Measurements from ENCODE around the gene LGSN.
"Not testable (repeated sequence)": the region's sequence is repeated elsewhere in the genome, so short reads cannot be mapped to it uniquely, and the experiment has no call there.

The LGSN gene, protein sequence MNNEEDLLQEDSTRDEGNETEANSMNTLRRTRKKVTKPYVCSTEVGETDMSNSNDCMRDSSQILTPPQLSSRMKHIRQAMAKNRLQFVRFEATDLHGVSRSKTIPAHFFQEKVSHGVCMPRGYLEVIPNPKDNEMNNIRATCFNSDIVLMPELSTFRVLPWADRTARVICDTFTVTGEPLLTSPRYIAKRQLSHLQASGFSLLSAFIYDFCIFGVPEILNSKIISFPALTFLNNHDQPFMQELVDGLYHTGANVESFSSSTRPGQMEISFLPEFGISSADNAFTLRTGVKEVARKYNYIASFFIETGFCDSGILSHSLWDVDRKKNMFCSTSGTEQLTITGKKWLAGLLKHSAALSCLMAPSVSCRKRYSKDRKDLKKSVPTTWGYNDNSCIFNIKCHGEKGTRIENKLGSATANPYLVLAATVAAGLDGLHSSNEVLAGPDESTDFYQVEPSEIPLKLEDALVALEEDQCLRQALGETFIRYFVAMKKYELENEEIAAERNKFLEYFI

DNA sequence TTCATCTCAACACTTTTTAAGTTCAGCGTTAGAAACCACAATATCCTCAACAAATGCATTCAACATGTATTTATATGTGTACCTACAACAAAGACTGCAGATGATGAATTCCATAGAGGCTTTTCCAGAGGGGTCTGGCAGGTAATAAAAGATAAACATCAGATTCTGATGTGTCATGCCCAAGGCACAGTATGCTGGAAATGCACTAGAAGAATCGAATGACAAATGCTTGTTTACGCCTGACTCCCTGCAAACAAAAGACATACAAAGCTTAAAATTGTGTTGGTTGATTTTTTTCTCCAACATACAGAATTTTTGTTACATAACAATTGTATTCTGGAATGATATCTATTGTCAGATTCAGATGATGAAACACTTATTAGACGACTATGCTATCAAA is at the start of gene LGSN:
TSS of gene LGSN (minus strand) at position 45 of the 400 bp plus-strand sequence. CDS start at position 5, 40 bp downstream.
- no peak within 1 kb of the TSS for H2AFZ ChIP-seq (ENCODE audit: low read depth, low read length)
- H3K4me3 ChIP-seq (ENCODE audit: low read length) = no peak within 1 kb of the TSS
- TF ChIP-seq, protein P1, sequence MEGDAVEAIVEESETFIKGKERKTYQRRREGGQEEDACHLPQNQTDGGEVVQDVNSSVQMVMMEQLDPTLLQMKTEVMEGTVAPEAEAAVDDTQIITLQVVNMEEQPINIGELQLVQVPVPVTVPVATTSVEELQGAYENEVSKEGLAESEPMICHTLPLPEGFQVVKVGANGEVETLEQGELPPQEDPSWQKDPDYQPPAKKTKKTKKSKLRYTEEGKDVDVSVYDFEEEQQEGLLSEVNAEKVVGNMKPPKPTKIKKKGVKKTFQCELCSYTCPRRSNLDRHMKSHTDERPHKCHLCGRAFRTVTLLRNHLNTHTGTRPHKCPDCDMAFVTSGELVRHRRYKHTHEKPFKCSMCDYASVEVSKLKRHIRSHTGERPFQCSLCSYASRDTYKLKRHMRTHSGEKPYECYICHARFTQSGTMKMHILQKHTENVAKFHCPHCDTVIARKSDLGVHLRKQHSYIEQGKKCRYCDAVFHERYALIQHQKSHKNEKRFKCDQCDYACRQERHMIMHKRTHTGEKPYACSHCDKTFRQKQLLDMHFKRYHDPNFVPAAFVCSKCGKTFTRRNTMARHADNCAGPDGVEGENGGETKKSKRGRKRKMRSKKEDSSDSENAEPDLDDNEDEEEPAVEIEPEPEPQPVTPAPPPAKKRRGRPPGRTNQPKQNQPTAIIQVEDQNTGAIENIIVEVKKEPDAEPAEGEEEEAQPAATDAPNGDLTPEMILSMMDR (IDR thresholded peaks at IDR 0.05; ENCODE audit: low read depth, low read length) = no peak
- TF ChIP-seq EZH2phosphoT487 (IDR thresholded peaks at IDR 0.05; ENCODE audit: low read depth) = no peak
- no peaks in the 10 kb centered on the region for H3K9me3 ChIP-seq (ENCODE audit: insufficient read depth, low read length)
- H4K20me1 ChIP-seq (ENCODE audit: insufficient read depth, low read length) = no peaks in the 10 kb centered on the region
- no peaks in the 10 kb centered on the region for H3K4me1 ChIP-seq (ENCODE audit: low read length)
- H3K27ac ChIP-seq (ENCODE audit: low read length) = no peak within 1 kb of the TSS
- H3K36me3 ChIP-seq (replicated peaks; ENCODE audit: low read depth, low read length) = no peaks in the 10 kb centered on the region
- no peaks in the 10 kb centered on the region for H3K79me2 ChIP-seq (ENCODE audit: low read length)
- H3K4me2 ChIP-seq (ENCODE audit: low read length) = no peak within 1 kb of the TSS
- no peaks in the 10 kb centered on the region for H3K27me3 ChIP-seq (ENCODE audit: low read depth, low read length)
- no peak within 1 kb of the TSS for H3K9ac ChIP-seq (ENCODE audit: low read length)

DNA sequence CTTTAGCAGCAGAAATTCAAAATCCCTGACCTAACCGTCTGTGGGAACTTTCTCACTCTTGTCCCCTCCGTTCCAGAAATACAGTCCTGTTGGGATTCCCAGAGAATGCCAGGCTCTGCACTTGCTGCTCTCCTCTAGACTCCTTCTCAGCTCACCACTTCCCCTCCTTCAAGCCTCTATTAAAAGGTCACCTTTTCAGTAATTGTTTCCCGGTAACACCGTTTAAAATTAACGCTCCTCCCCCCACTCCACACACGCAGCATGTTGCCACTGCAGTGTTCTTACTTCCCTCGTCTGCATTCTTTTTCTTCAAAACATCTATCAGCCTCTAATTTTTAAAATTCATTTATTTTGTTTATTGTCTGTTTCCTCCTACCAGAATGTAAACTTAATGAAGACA is 48.6 kb upstream of the LGSN start:
- H3K9ac ChIP-seq (ENCODE audit: low read length) = no peak overlapping the region
- TF ChIP-seq, protein P1 (IDR thresholded peaks at IDR 0.05; ENCODE audit: low read depth, low read length) = no peak
- no peak for TF ChIP-seq EZH2phosphoT487 (IDR thresholded peaks at IDR 0.05; ENCODE audit: low read depth)
- no peaks in the 10 kb centered on the region for H3K4me1 ChIP-seq (ENCODE audit: low read length)
- no peak overlapping the region for H3K4me3 ChIP-seq (ENCODE audit: low read length)
- H4K20me1 ChIP-seq (ENCODE audit: insufficient read depth, low read length) = no peaks in the 10 kb centered on the region
- no peak overlapping the region for H3K27ac ChIP-seq (ENCODE audit: low read length)
- H3K4me2 ChIP-seq (ENCODE audit: low read length) = no peak overlapping the region
- H3K36me3 ChIP-seq (replicated peaks; ENCODE audit: low read depth, low read length) = no peaks in the 10 kb centered on the region
- no peak overlapping the region for H2AFZ ChIP-seq (ENCODE audit: low read depth, low read length)
- H3K27me3 ChIP-seq (ENCODE audit: low read depth, low read length) = peaks cover 13% of the 10 kb centered on the region; the same call in 1 of the 2 replicates
- no peaks in the 10 kb centered on the region for H3K79me2 ChIP-seq (ENCODE audit: low read length)
- H3K9me3 ChIP-seq (ENCODE audit: insufficient read depth, low read length) = no peaks in the 10 kb centered on the region

DNA sequence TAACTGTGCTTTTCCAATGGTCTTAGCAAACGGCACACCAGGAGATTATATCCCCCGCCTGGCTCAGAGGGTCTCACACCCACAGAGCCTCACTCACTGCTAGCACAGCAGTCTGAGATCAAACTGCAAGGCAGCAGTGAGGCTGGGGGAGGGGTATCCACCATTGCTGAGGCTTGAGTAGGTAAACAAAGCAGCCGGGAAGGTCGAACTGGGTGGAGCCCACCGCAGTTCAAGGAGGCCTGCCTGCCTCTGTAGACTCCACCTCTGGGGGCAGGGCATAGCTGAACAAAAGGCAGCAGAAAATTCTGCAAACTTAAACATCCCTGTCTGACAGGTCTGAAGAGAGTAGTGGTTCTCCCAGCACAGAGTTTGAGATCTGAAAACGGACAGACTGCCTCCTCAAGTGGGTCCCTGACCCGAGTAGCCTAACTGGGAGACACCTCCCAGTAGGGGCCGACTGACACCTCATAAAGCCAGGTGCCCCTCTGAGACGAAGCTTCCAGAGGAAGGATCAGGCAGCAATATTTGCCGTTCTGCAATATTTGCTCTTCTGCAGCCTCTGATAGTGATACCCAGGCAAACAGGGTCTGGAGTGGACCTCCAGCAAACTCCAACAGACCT is 42.8 kb upstream of the LGSN start:
- not testable (repeated sequence) for H3K4me1 ChIP-seq (ENCODE audit: low read length); H3K79me2 ChIP-seq (ENCODE audit: low read length); H3K9ac ChIP-seq (ENCODE audit: low read length); H3K4me3 ChIP-seq (ENCODE audit: low read length); H3K36me3 ChIP-seq (replicated peaks; ENCODE audit: low read depth, low read length); H4K20me1 ChIP-seq (ENCODE audit: insufficient read depth, low read length); H2AFZ ChIP-seq (ENCODE audit: low read depth, low read length); H3K27ac ChIP-seq (ENCODE audit: low read length); H3K27me3 ChIP-seq (ENCODE audit: low read depth, low read length); H3K4me2 ChIP-seq (ENCODE audit: low read length); H3K9me3 ChIP-seq (ENCODE audit: insufficient read depth, low read length)

DNA sequence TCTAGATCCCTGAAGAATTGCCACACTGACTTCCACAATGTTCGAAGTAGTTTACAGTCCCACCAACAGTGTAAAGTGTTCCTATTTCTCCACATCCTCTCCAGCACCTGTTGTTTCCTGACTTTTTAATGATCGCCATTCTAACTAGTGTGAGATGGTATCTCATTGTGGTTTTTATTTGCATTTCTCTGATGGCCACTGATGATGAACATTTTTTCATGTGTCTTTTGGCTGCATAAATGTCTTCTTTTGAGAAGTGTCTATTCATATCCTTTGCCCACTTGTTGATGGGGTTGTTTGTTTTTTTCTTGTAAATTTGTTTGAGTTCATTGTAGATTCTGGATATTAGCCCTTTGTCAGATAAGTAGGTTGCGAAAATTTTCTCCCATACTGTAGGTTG is 37.6 kb upstream of the LGSN start:
- H3K4me3 ChIP-seq (ENCODE audit: low read length); H2AFZ ChIP-seq (ENCODE audit: low read depth, low read length); H3K9me3 ChIP-seq (ENCODE audit: insufficient read depth, low read length); H4K20me1 ChIP-seq (ENCODE audit: insufficient read depth, low read length); H3K9ac ChIP-seq (ENCODE audit: low read length); H3K36me3 ChIP-seq (replicated peaks; ENCODE audit: low read depth, low read length); H3K4me2 ChIP-seq (ENCODE audit: low read length); H3K27me3 ChIP-seq (ENCODE audit: low read depth, low read length); H3K79me2 ChIP-seq (ENCODE audit: low read length); H3K27ac ChIP-seq (ENCODE audit: low read length): not testable (repeated sequence)
- peaks cover 12% of the 10 kb centered on the region for H3K4me1 ChIP-seq (ENCODE audit: low read length)

DNA sequence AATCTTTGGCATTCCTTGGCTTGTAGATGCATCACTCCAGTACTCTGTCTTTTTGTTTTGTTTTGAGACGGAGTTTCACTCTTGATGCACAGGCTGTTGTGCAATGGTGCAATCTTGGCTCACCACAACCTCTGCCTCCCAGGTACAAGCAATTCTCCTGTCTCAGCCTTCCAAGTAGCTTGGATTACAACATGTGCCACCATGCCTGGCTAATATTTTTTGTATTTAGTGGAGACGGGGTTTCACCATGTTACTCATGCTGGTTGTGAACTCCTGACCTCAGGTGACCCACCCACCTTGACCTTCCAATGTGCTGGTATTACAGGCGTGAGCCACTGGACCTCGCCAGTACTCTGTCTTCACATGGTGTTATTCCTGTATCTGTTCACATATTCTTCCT is 35.8 kb upstream of the LGSN start:
- TF ChIP-seq EZH2phosphoT487 (IDR thresholded peaks at IDR 0.05; ENCODE audit: low read depth) = no peak
- TF ChIP-seq, protein P1 (IDR thresholded peaks at IDR 0.05; ENCODE audit: low read depth, low read length) = no peak
- Histone ChIP-seq H3K4me2 (ENCODE audit: low read length) (no peak overlapping the region), H3K36me3 (replicated peaks; ENCODE audit: low read depth, low read length) (no peaks in the 10 kb centered on the region), H3K79me2 (ENCODE audit: low read length) (no peaks in the 10 kb centered on the region), H3K4me1 (ENCODE audit: low read length) (peaks cover 22% of the 10 kb centered on the region), H3K27me3 (ENCODE audit: low read depth, low read length) (0 out of 2 replicates have a peak, but pooled peaks cover 5% of the 10 kb centered on the region), H3K27ac (ENCODE audit: low read length) (no peak overlapping the region), H3K9ac (ENCODE audit: low read length) (no peak overlapping the region), H2AFZ (ENCODE audit: low read depth, low read length) (no peak overlapping the region), H3K9me3 (ENCODE audit: insufficient read depth, low read length) (no peaks in the 10 kb centered on the region), H4K20me1 (ENCODE audit: insufficient read depth, low read length) (no peaks in the 10 kb centered on the region), H3K4me3 (ENCODE audit: low read length) (no peak overlapping the region)
